Measurements from ENCODE around the gene FOXS1. TPM values are rescaled to one million over a fixed set of nuclear protein-coding genes. Genes with fewer than 3 reads are reported as not detected.
"Not testable (repeated sequence)": the region's sequence is repeated elsewhere in the genome, so short reads cannot be mapped to it uniquely, and the experiment has no call there.

FOXS1 gene
- total RNA-seq, 1 donor from 2014 or later, result not detected

DNA sequence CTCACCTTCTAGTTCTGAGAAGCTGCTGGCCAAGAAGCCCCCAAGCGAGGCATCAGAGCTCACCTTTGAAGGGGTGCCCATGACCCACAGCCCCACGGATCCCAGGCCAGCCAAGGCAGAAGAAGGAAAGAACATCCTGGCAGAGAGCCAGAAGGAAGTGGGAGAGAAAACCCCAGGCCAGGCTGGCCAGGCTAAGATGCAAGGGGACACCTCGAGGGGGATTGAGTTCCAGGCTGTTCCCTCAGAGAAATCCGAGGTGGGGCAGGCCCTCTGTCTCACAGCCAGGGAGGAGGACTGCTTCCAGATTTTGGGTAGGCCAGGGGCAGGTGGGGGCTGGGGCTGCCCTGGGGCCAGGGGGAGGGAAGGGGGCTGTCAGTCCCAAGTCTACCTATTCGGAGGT lies 24.0 kb downstream of the FOXS1 start:
- Mint-ChIP-seq H3K27ac (no peak overlapping the region), H3K9me3 (no peaks in the 10 kb centered on the region), H3K36me3 (ENCODE audit: low read depth) (no peaks in the 10 kb centered on the region), H3K4me1 (ENCODE audit: low read depth) (no peaks in the 10 kb centered on the region), H3K4me3 (no peak overlapping the region), H3K27me3 (ENCODE audit: insufficient read depth) (peaks cover 1% of the 10 kb centered on the region)
- DNase-seq (ENCODE audit: low spot score), result no peak
- intact Hi-C loops (cut with micrococcal nuclease), result no loop called here

DNA sequence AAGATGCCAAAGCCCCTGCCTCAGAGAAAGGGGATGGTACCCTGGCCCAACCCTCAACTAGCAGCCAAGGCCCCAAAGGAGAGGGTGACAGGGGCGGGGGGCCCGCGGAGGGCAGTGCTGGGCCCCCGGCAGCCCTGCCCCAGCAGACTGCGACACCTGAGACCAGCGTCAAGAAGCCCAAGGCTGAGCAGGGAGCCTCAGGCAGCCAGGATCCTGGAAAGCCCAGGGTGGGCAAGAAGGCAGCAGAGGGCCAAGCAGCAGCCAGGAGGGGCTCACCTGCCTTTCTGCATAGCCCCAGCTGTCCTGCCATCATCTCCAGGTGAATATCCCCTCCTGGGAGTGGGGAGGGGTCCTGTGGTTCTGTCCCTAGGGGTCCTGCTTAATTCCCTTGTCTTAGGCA lies 25.2 kb downstream of the FOXS1 start:
- Mint-ChIP-seq H3K9me3 (no peaks in the 10 kb centered on the region), H3K36me3 (ENCODE audit: low read depth) (no peaks in the 10 kb centered on the region), H3K4me1 (ENCODE audit: low read depth) (no peaks in the 10 kb centered on the region), H3K4me3 (no peak overlapping the region), H3K27ac (no peak overlapping the region), H3K27me3 (ENCODE audit: insufficient read depth) (peaks cover 1% of the 10 kb centered on the region)
- intact Hi-C loops (cut with micrococcal nuclease), result no loop called here
- DNase-seq (ENCODE audit: low spot score), result no peak

DNA sequence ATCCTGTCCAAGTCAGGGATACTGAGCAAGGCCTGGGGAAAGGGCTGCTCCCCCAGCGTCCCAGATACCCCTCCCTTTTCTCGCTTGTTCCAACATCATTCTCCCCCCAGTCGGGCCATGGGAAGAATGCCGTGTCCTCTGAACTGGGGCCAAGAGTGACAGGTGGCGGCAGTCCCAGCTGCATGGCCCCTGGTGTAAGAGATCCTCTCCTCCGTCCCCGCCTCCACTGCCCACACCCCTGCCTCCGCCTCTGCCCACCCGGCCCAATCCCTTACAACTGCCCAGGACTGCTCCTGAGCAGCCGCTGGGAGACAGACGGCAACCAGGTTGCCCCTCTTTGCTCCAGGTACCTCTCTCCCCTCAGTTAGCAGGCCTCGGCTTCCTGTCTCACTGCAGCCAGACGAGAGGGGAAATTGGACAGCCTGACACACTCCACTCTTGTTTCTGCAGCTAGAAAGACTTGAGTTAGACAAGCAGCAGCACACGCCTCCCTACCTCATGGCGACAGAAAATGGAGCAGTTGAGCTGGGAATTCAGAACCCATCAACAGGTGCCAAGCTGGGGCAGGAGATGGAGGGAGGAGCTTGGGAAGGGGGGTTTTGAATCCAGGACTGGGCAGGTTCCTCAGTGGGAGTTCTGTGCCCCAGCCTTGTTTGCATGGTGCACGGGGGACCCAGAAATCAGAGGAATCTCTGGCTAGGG lies 26.2 kb downstream of the FOXS1 start, which contains the start of gene MYLK2:
Gene MYLK2 (plus strand): TSS at position 274 of the 702 bp plus-strand sequence. CDS start 225 bp downstream, at position 499.
- Mint-ChIP-seq H3K4me3 (no peak within 1 kb of the TSS), H3K27ac (peak within 1 kb of the TSS; percentile 18), H3K9me3 (no peaks in the 10 kb centered on the region), H3K4me1 (ENCODE audit: low read depth) (no peaks in the 10 kb centered on the region), H3K36me3 (ENCODE audit: low read depth) (no peaks in the 10 kb centered on the region), H3K27me3 (ENCODE audit: insufficient read depth) (peaks cover 1% of the 10 kb centered on the region)
- no peak for DNase-seq (ENCODE audit: low spot score)
- intact Hi-C loops (cut with micrococcal nuclease), result no loop called here

DNA sequence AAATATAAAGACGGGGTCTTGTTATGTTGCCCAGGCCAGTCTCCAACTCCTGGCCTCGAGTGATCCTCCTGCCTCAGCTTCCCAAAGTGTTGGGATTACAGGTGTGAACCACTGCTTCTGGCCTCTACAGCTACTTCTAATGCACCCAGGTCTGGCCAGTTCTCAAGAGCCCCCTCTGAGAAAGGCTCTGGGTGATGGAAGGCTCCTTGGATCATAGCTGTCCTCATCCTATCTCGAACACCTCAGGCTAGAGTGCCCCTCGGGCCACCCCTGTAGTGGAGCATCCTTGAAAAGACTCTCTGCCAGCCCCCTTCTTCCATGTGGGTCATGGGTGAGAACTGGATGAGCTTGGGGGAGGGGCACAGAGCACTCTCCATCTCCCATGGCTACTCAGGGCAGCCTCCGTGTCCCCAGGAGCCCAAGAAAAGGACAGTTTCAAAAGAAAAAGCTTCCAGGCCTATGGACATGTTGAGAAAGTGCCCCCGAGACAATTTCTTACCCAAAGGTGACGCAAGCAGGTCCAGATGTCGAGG lies 27.0 kb downstream of the FOXS1 start:
- Mint-ChIP-seq H3K4me1 (ENCODE audit: low read depth) (no peaks in the 10 kb centered on the region), H3K9me3 (no peaks in the 10 kb centered on the region), H3K36me3 (ENCODE audit: low read depth) (no peaks in the 10 kb centered on the region), H3K27ac (no peak overlapping the region), H3K27me3 (ENCODE audit: insufficient read depth) (peaks cover 1% of the 10 kb centered on the region), H3K4me3 (no peak overlapping the region)
- intact Hi-C loops (cut with micrococcal nuclease), result no loop called here
- no peak for DNase-seq (ENCODE audit: low spot score)

DNA sequence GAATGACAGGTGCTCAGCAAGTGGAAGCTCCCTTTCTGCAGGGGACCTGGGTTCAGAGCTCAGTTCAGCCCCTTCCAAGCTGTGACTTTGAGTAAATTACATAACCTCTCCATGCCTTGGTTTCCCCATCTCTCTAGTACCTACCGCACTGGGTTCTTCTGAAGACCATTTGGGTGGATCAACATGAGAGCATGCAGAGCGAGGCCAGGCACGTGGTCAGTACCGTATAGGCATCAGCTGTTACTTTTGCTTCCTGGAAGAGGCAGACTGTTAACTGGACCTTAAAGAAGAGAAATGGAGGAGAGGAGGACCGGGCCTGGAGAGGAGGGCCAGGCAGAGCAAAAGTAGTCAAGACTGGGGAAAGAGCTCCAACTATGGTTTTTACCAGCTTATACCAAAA lies 27.9 kb downstream of the FOXS1 start:
- Mint-ChIP-seq H3K4me1 (ENCODE audit: low read depth) (no peaks in the 10 kb centered on the region), H3K36me3 (ENCODE audit: low read depth) (no peaks in the 10 kb centered on the region), H3K27me3 (ENCODE audit: insufficient read depth) (peaks cover 1% of the 10 kb centered on the region), H3K9me3 (no peaks in the 10 kb centered on the region), H3K4me3 (no peak overlapping the region), H3K27ac (no peak overlapping the region)
- no peak for DNase-seq (ENCODE audit: low spot score)
- intact Hi-C loops (cut with micrococcal nuclease), result no loop called here

DNA sequence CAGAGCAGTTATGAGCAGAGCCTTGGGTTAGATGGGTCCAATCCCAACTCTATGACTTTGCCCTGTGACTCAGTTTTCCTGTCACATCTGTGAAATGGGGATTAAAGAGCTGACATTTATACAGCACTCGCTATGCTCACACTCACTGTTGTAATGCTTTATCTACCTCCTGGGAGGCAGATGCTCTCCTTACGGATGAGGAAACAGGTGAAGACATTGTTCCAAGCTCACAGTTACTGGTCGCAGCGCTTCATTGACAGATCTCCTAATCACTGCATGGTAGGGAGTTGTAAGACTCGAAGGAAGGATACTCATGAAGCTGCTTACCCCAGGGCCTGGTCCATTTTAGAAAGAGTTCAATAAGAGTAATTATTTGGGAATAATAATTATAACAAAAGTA lies 29.2 kb downstream of the FOXS1 start:
- H3K36me3 Mint-ChIP-seq (ENCODE audit: low read depth), result no peaks in the 10 kb centered on the region
- H3K27ac Mint-ChIP-seq, result no peak overlapping the region
- intact Hi-C loops (cut with micrococcal nuclease), result no loop called here
- no peaks in the 10 kb centered on the region for H3K27me3 Mint-ChIP-seq (ENCODE audit: insufficient read depth)
- H3K4me1 Mint-ChIP-seq (ENCODE audit: low read depth), result no peaks in the 10 kb centered on the region
- H3K9me3 Mint-ChIP-seq, result no peaks in the 10 kb centered on the region
- H3K4me3 Mint-ChIP-seq, result no peak overlapping the region
- no peak for DNase-seq (ENCODE audit: low spot score)

DNA sequence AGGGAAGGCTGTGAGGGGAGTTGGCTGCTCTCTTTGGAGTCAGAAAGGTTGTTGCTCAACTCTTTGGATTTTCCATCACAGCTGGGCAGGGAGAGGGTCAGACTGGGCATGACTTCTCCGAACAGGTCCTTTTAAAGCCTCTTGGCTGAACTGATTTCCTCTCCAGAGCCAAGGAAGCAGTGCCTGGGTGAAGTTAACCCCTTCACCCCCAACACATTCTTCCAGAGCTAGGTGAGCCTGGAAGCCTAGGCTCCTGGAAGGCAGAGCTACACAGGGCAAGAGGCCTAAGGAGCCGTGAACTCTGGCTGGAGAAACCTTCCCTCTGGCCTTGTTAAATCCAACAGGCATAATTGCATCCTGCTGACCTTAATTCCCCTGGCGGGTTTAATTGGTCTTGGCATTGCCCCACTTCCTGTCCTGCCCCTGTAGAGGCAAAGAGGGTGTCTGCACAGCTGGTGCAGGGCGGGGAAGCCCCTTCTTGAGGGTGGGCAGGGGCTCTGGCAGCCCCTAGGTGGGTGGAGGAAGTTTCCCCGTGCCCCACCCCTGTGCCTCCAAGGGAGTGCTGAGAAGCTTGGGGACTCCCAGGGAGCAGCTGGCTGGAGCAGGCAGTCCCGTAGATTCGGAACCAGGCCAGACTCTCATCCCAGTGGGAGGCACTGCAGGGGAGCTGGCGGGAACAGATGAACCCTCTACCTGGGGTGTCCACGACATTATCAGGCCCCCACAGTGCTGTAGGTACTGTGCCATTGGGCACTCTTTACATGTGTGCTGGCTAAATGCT lies 29.8 kb downstream of the FOXS1 start:
- Mint-ChIP-seq H3K9me3 (no peaks in the 10 kb centered on the region), H3K4me3 (no peak overlapping the region), H3K27me3 (ENCODE audit: insufficient read depth) (no peaks in the 10 kb centered on the region), H3K27ac (no peak overlapping the region), H3K4me1 (ENCODE audit: low read depth) (no peaks in the 10 kb centered on the region), H3K36me3 (ENCODE audit: low read depth) (no peaks in the 10 kb centered on the region)
- no peak for DNase-seq (ENCODE audit: low spot score)
- intact Hi-C loops (cut with micrococcal nuclease), result no loop called here

DNA sequence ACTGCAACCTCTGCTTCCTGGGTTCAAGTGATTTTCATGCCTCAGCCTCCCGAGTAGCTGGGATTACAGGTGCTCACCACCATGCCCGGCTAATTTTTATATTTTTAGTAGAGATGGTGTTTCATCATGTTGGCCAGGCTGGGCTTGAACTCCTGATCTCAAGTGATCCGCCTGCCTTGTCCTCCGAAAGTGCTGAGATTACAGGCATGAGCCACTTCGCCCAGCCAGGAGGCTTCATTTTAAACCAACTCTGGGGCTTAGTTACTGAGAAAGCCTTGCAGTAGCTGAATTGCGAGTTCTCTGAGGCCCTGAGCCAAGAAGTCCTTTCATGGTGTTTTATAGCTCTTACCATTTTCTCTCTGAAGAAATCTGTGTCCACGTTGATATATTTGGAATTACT lies 31.3 kb downstream of the FOXS1 start:
- H3K9me3 Mint-ChIP-seq; H3K27me3 Mint-ChIP-seq (ENCODE audit: insufficient read depth); H3K36me3 Mint-ChIP-seq (ENCODE audit: low read depth); intact Hi-C loops (cut with micrococcal nuclease); H3K4me1 Mint-ChIP-seq (ENCODE audit: low read depth); H3K27ac Mint-ChIP-seq; DNase-seq (ENCODE audit: low spot score); H3K4me3 Mint-ChIP-seq: not testable (repeated sequence)

DNA sequence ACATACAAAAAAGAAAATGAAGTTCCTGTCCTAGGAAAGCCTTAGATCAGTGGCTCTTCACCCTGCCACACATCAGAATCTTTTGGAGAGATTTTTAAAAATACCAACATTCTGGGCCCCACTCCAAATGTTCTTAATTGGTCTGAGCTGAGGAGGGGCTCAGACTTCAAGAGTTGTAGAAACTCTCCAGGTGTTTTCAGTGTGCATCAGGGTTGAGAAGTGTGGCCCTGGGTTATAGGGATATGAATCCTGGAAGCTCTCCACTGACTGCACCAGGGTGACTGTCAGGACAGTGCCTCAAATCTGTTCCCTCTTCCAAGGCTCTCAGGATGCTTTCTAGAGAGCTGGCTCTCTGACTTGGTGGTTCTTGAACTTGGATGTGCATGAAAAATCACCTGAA lies 31.8 kb downstream of the FOXS1 start:
- DNase-seq (ENCODE audit: low spot score), result no peak
- no peak overlapping the region for H3K4me3 Mint-ChIP-seq
- H3K36me3 Mint-ChIP-seq (ENCODE audit: low read depth), result no peaks in the 10 kb centered on the region
- intact Hi-C loops (cut with micrococcal nuclease), result no loop called here
- H3K27me3 Mint-ChIP-seq (ENCODE audit: insufficient read depth), result no peaks in the 10 kb centered on the region
- no peaks in the 10 kb centered on the region for H3K9me3 Mint-ChIP-seq
- no peaks in the 10 kb centered on the region for H3K4me1 Mint-ChIP-seq (ENCODE audit: low read depth)
- H3K27ac Mint-ChIP-seq, result no peak overlapping the region

DNA sequence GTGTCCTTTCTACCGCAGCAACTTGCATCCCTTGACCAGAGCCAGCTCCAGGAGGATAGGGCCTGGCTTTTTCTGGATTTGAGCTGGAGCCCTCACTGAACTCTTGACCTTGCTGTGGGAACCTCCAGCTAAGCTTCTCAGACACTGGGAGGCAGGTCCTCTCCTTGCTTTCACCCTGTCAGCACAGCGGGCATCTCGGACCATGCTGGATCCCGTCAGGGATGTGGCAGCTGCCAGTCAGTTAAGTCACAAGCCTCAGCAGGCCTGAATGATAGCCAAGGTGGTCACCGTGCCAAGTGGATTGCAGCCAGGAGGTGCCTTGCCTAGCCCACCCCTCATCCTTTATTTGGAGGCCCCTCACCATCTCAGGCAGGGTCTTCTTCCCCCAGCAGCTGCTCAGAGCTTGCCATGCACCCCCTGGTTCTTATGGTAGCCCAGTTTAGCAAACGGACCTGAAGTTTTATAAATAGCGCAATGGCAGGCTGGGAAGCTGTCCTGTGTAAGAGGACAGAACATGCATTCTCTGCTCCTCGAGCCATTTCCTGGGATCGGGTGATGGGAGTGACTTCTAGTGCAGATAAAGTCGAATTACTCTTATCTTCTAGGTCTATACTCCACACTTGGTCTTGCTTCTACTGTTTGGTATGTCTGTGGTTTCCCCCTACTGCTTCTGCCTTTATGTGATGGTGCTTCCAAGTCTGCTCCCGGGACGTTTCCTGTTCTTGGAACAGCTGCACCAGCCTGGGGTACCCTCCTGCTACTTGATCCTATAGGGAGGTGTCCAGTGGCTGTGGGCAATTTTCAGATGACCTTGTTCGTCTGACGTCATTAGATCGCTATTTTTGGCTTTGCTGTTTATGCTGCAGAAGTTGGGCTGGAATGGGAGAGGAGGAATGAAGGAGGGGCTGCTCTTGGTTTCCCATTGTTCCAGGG lies 33.3 kb downstream of the FOXS1 start:
- no peaks in the 10 kb centered on the region for H3K27me3 Mint-ChIP-seq (ENCODE audit: insufficient read depth)
- DNase-seq (ENCODE audit: low spot score), result no peak
- H3K36me3 Mint-ChIP-seq (ENCODE audit: low read depth), result no peaks in the 10 kb centered on the region
- H3K9me3 Mint-ChIP-seq, result no peaks in the 10 kb centered on the region
- H3K27ac Mint-ChIP-seq, result no peak overlapping the region
- intact Hi-C loops (cut with micrococcal nuclease), result no loop called here
- no peak overlapping the region for H3K4me3 Mint-ChIP-seq
- no peaks in the 10 kb centered on the region for H3K4me1 Mint-ChIP-seq (ENCODE audit: low read depth)

DNA sequence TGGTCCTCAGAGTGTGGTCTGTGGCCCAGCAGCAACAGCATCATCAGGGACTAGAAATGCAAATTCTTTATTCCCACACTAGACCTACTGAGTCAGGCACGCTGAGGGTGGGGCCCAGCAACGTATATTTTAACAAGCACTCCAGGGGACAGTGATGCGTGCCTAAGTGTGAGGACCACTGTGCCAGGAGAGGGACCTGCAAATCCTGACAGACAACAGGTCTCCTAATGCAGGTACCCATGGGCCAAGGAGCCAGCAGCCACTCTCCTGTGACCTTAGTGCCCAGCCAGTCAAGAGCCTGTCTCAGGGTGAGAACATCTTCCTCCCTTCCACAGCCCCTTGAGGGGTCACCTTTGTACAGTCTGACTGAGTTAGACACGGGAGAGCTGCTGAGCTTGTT lies 34.2 kb downstream of the FOXS1 start:
- intact Hi-C loops (cut with micrococcal nuclease), result no loop called here
- Mint-ChIP-seq H3K9me3 (no peaks in the 10 kb centered on the region), H3K27me3 (ENCODE audit: insufficient read depth) (no peaks in the 10 kb centered on the region), H3K27ac (no peak overlapping the region), H3K4me3 (no peak overlapping the region), H3K36me3 (ENCODE audit: low read depth) (peaks cover 2% of the 10 kb centered on the region), H3K4me1 (ENCODE audit: low read depth) (no peaks in the 10 kb centered on the region)
- no peak for DNase-seq (ENCODE audit: low spot score)

DNA sequence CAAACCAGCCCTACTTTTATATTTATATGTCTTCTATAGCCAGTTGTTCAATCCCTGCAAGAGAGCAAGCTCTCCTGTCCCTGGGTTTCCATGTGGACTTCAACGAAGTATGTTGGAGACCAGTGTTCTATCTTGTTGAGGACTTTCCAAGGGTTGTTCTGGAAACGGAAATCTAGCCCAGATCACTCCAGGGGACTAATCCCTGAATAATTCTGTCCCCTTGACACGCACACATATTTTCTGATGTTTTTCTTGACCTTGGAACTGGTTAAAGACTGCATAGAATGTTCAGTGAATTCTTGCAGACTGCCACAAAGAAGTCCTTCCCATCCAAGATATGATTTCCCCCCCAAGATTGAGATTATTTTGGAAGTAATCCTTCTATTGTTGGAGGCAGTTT lies 35.7 kb downstream of the FOXS1 start:
- Mint-ChIP-seq H3K4me1 (ENCODE audit: low read depth) (no peaks in the 10 kb centered on the region), H3K4me3 (no peak overlapping the region), H3K9me3 (no peaks in the 10 kb centered on the region), H3K27me3 (ENCODE audit: insufficient read depth) (no peaks in the 10 kb centered on the region), H3K36me3 (ENCODE audit: low read depth) (peaks cover 8% of the 10 kb centered on the region), H3K27ac (no peak overlapping the region)
- intact Hi-C loops (cut with micrococcal nuclease), result no loop called here
- no peak for DNase-seq (ENCODE audit: low spot score)

All from activated T-helper 1 cell treated with anti-CD3 and anti-CD28 coated beads, Interleukin-12 subunit alpha, Interleukin-12 subunit beta, Interleukin-2, Interleukin-4 antibody, amounts not matched to agents 30 ng/mL and 10 ng/mL and 1 ng/mL, durations not matched to agents 14 hours and 24 hours and 36 hours (primary cell).